Measurements from ENCODE around the gene ZBTB7B. TPM values are rescaled to one million over a fixed set of nuclear protein-coding genes. Genes with fewer than 3 reads are reported as not detected.

The ZBTB7B gene
- total and polyA plus RNA-seq, 5 experiments from 2014 or later: 0.12 to 13.1 (median 0.59) TPM

DNA sequence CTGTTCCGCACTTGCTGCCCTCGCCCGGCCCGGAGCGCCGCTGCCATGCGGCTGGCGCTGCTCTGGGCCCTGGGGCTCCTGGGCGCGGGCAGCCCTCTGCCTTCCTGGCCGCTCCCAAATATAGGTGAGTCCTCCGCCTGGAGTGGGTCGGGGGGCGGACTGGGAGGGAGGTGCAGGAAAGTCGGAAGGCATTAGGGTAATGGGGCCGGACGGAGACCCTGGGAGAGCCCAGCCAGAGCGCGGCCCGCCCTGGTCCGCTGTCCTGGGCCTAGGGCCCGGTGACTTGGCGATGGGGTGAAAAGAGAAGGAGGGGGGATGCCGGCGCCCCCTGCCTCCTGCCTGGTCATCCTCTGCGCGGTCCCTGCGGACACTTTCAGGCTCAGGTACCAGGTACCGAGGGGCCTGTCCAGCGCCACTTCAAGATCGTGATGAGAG lies 48.8 kb downstream of the ZBTB7B start:
- peak overlapping the region in 1 of 10 donors; percentile 9 for H3K27ac Mint-ChIP-seq
- POLR2A ChIA-PET: interaction anchor here (0.5 to 2.7 kb wide), 13 partner anchors 10 to 113 kb away, joined by 3 to 15 read pairs (median 5); partner anchors contain the start of genes EFNA3, EFNA4, PBXIP1 and PYGO2
- H3K36me3 Mint-ChIP-seq: peaks cover 0 to 4% (median 4%) of the 10 kb centered on the region in 3 donors
- H3K9me3 Mint-ChIP-seq: no peaks in the 10 kb centered on the region
- no peak for DNase-seq
- H3K4me3 Mint-ChIP-seq: peak overlapping the region; percentile 71 to 86 (median 83)
- peak in 1 of 2 donors; percentile 4 for ATAC-seq
- peaks cover 0 to 2% (median 0%) of the 10 kb centered on the region in 5 donors for H3K27me3 Mint-ChIP-seq
- H3K4me1 Mint-ChIP-seq: peaks cover 9 to 27% (median 22%) of the 10 kb centered on the region in 4 donors

DNA sequence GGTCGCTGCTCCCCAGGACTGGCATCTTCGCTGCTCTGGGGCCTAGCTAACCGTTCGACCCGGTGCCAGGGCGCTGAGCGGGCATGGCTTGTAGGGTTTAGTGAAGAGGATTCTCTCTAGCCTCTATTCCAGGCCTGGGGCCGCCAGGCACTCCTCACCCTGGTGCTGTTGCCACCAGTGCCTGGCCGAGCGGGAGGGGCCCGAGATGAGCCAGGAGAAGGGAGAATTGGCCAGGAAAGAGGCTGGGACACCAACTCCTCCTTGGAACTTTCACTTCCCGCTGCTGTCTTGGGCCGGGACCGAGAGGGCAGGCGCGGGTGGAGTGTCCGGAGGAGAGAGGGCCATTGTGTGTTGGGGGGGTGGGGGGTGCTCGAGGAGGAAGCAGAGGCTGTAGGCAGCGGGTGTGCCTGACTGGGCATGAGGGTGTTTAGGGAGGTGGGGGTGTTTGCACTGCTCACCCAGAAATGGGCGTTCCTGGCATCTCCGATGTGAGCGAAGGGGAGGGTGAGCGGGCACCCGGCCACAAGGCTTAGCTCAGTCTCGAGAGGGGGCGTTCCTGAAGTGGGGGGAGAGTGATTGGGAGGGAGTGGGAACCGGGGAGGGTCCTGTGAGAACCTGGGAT lies 49.3 kb downstream of the ZBTB7B start:
- H3K4me3 Mint-ChIP-seq: peak overlapping the region; percentile 71 to 86 (median 83)
- peaks cover 0 to 2% (median 0%) of the 10 kb centered on the region in 5 donors for H3K27me3 Mint-ChIP-seq
- H3K4me1 Mint-ChIP-seq: peaks cover 9 to 27% (median 22%) of the 10 kb centered on the region in 4 donors
- no peaks in the 10 kb centered on the region for H3K9me3 Mint-ChIP-seq
- DNase-seq: peak in 6 of 10 donors; percentile 13 to 45 (median 32)
- H3K36me3 Mint-ChIP-seq: peaks cover 0 to 4% (median 4%) of the 10 kb centered on the region in 3 donors
- peak overlapping the region in 9 of 10 donors; percentile 9 to 81 (median 48) for H3K27ac Mint-ChIP-seq
- ATAC-seq: peak; percentile 41 to 47
- POLR2A ChIA-PET: interaction anchor here (0.5 to 2.7 kb wide), 10 partner anchors 9 to 113 kb away, joined by 3 to 15 read pairs (median 5); partner anchors contain the start of genes EFNA3, EFNA4, PBXIP1 and PYGO2

DNA sequence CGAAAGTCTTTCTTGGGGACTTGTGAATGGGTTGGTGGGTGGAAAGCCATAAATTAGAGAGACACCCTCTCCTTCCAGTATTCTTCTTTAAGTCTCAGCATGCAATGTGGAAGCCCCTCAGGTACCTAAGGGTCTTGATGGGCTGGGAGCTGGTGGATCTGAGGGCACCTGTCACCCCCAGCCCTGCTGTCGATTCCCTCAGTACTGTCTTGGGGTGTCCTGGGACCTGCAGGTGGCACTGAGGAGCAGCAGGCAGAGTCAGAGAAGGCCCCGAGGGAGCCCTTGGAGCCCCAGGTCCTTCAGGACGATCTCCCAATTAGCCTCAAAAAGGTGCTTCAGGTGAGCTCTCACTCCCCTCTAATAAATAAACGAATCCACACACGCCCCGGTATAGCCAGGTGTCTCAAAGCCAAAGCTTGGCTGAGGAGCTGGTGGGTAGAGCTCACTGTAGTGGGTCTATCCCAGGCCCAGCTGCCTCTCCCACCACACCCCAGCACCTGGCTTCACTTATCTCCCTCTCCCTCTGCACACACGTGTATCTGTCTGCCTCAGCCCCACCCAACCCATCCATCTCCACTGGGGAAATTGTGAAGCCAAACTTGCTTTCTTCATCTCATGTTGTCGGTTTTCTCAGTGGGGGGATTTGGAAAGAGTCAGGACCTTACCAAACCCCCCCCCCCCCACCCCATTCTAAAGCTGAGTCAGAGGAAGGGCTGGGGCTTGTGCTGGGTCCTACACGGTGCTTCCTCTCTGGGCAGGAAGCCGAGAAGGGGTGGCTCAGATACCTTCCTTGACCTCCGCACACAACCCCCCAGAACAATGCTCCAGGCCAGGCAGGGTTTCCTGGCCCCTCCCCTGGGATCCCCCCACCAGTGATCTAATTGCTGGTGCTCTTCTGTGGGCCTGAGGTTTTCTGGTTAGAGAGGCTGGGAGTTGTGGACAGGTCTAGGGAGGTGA lies 50.1 kb downstream of the ZBTB7B start:
- POLR2A ChIA-PET: interaction anchor here (0.8 to 2.7 kb wide), 5 partner anchors 8 to 98 kb away, joined by 3 to 15 read pairs (median 5); partner anchors contain the start of gene EFNA4
- DNase-seq (peak in 4 of 10 donors; percentile 11 to 22 (median 18)), ATAC-seq (peak in 1 of 2 donors; percentile 32)
- Mint-ChIP-seq H3K27me3 (no peaks in the 10 kb centered on the region), H3K4me1 (peaks cover 9 to 27% (median 22%) of the 10 kb centered on the region in 4 donors), H3K36me3 (peaks cover 0 to 4% (median 4%) of the 10 kb centered on the region in 3 donors), H3K4me3 (peak overlapping the region; percentile 71 to 86 (median 83)), H3K27ac (peak overlapping the region in 7 of 10 donors; percentile 43 to 81 (median 52)), H3K9me3 (no peaks in the 10 kb centered on the region)

DNA sequence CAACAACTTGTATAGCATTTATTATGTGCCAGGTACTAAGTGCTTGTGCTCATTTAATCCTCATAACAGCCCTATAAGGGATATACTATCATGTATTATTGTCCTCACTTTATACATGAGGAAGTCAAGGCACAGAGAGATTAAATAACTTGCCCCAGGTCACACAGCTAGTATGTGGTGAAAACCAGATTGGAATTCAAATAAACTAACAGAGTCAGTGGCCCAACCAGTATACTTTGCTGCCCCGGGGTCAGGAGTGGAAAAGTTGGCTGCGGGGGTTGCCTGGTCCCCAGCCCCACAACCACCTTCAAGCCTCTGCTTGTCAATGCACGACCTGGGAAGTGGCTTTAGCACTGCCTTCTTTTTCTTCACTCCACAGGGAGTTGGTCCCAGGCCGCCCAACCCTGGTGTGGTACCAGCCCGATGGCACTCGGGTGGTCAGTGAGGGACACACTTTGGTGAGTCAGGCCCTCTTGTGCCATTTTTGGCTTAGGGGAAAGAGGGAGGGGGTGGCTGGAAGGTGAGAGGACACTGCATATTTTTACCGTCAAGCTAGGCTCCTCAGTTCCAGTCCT lies 51.0 kb downstream of the ZBTB7B start:
- ATAC-seq: no peak
- Mint-ChIP-seq H3K36me3 (peaks cover 0 to 6% (median 4%) of the 10 kb centered on the region in 3 donors), H3K9me3 (no peaks in the 10 kb centered on the region), H3K4me1 (peaks cover 9 to 27% (median 22%) of the 10 kb centered on the region in 4 donors), H3K4me3 (peak overlapping the region; percentile 7 to 84 (median 45)), H3K27me3 (no peaks in the 10 kb centered on the region), H3K27ac (peak overlapping the region in 2 of 10 donors; percentile 43 to 48)
- DNase-seq: no peak
- POLR2A ChIA-PET: interaction anchor here (2.4 kb wide), 1 partner anchor 31 kb away, joined by 7 read pairs; no protein-coding TSS in a partner anchor

DNA sequence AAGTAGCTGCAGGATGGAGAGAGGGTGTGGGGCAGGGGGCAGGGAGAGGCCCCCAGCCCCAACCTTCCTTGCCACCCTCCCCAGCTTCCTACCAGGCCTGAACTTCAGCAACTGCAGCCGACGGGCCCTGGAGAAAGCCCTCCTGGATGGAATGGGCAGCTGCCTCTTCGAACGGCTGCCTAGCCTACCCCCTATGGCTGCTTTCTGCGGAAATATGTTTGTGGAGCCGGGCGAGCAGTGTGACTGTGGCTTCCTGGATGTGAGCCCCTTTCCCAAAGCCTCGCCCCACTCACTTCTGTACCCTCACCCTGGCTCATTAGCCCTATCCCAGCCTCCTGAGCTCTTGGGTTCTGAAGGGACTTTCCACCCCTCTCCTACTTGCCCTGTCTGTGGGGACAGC lies 54.5 kb downstream of the ZBTB7B start:
- no peaks in the 10 kb centered on the region for H3K27me3 Mint-ChIP-seq
- H3K9me3 Mint-ChIP-seq: no peaks in the 10 kb centered on the region
- no peak overlapping the region for H3K27ac Mint-ChIP-seq
- ATAC-seq (no peak), DNase-seq (no peak)
- POLR2A ChIA-PET: interaction anchor here (1.4 kb wide), 1 partner anchor 24 kb away, joined by 3 read pairs; no protein-coding TSS in a partner anchor
- H3K4me3 Mint-ChIP-seq: no peak overlapping the region
- H3K4me1 Mint-ChIP-seq: peaks cover 14 to 23% (median 22%) of the 10 kb centered on the region in 4 donors
- H3K36me3 Mint-ChIP-seq: peaks cover 0 to 6% (median 4%) of the 10 kb centered on the region in 3 donors

DNA sequence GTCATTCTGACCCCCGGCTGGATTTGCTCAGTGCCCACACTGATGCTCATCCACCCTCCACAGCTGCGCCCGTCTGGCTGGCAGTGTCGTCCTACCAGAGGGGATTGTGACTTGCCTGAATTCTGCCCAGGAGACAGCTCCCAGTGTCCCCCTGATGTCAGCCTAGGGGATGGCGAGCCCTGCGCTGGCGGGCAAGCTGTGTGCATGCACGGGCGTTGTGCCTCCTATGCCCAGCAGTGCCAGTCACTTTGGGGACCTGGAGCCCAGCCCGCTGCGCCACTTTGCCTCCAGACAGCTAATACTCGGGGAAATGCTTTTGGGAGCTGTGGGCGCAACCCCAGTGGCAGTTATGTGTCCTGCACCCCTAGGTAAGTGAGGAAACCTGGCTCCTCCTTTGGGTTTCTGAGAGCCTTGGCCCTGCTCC lies 55.2 kb downstream of the ZBTB7B start:
- no peaks in the 10 kb centered on the region for H3K9me3 Mint-ChIP-seq
- H3K4me3 Mint-ChIP-seq: no peak overlapping the region
- POLR2A ChIA-PET: interaction anchor here (1.4 kb wide), 1 partner anchor 23 kb away, joined by 3 read pairs; no protein-coding TSS in a partner anchor

DNA sequence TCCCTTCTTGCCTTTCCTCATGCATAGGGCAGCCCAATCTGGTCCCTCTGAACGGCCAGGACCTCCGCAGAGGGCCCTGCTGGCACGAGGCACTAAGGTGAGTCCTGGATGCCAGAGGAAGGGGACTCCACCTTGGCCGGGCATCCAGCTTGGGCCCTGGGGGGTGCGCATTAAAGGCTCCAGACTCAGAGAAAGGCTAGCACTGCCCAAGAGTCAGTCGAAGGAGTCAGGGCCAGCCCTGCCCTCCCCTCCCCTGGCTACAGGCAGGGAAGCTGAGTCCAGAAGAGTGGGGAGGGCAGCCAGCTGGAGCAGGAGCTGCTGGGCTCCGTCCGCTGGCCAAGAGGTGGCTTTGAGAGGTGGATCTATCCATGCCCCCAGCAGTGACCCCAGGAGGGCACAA lies 58.1 kb downstream of the ZBTB7B start:
- Mint-ChIP-seq H3K4me1 (peaks cover 16 to 37% (median 32%) of the 10 kb centered on the region in 4 donors), H3K4me3 (no peak overlapping the region), H3K27ac (no peak overlapping the region), H3K27me3 (no peaks in the 10 kb centered on the region), H3K9me3 (no peaks in the 10 kb centered on the region), H3K36me3 (peaks cover 0 to 6% (median 4%) of the 10 kb centered on the region in 3 donors)
- ATAC-seq: no peak
- POLR2A ChIA-PET: interaction anchor here (0.8 to 5.4 kb wide), 5 partner anchors 9 to 57 kb away, joined by 4 to 44 read pairs (median 15); partner anchors contain the start of genes ADAM15 and EFNA3
- no peak for DNase-seq

More for the DNA sequence above, 55.2 kb downstream of the ZBTB7B start:
- H3K4me1 Mint-ChIP-seq: peaks cover 10 to 22% (median 21%) of the 10 kb centered on the region in 4 donors
- H3K27me3 Mint-ChIP-seq: no peaks in the 10 kb centered on the region
- H3K36me3 Mint-ChIP-seq: peaks cover 0 to 6% (median 4%) of the 10 kb centered on the region in 3 donors
- ATAC-seq: no peak
- H3K27ac Mint-ChIP-seq: no peak overlapping the region
- no peak for DNase-seq

DNA sequence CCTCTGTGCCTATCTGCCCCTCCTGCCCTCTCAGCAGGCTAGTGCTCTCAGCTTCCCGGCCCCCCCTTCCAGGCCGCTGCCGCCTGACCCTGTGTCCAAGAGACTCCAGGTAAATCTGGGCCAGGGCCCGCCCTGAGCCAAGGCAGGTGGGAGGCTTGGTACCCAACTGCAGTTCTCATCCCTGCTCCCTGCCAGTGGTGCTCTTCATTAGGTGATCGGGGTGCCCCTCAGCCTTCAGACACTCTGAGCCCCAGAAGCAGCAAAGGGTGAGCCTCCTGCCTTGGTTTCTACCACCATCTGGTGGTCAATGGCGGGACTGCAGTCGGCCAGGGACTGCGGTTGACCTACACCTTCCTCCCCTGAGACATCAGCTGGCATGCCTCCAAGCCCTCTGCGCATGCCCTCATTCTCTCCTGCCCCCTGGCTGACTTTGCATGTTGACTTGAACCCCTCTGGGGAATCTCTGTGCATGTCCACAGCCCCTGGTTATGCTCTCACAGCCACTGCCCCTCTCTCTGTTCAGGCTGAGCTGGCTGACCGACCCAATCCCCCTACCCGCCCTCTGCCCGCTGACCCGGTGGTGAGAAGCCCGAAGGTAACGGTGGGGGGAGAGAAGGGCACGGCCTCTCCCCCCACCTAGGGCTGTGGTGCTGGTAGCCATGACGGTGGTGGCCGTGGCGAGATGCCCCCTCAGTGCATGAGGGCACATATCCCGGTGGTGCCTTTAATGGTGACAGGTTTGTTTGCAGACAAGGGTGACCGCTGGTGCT lies 59.0 kb downstream of the ZBTB7B start:
- Mint-ChIP-seq H3K27ac (peak overlapping the region in 4 of 10 donors; percentile 28 to 87 (median 64)), H3K27me3 (no peaks in the 10 kb centered on the region), H3K4me1 (peaks cover 16 to 44% (median 34%) of the 10 kb centered on the region in 4 donors), H3K36me3 (peaks cover 0 to 3% (median 2%) of the 10 kb centered on the region in 3 donors), H3K4me3 (peak overlapping the region in 9 of 10 donors; percentile 32 to 79 (median 72)), H3K9me3 (no peaks in the 10 kb centered on the region)
- POLR2A ChIA-PET: interaction anchor here (0.8 to 5.4 kb wide), 9 partner anchors 10 to 502 kb away, joined by 3 to 44 read pairs (median 4); partner anchors contain the start of genes ADAM15, EFNA3 and PMVK
- ATAC-seq: peak; percentile 57 to 66
- DNase-seq: peak; percentile 88 to 98 (median 92)

DNA sequence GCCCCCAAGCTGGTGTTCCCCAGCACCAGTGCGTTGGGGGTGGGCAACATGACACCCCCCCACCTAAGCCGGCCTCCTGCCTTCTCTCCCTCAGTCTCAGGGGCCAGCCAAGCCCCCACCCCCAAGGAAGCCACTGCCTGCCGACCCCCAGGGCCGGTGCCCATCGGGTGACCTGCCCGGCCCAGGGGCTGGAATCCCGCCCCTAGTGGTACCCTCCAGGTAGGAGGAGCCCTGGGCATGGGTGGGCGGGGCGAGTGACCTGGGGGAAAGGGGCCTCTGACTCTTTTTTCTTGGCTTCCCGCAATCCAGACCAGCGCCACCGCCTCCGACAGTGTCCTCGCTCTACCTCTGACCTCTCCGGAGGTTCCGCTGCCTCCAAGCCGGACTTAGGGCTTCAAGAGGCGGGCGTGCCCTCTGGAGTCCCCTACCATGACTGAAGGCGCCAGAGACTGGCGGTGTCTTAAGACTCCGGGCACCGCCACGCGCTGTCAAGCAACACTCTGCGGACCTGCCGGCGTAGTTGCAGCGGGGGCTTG lies 59.6 kb downstream of the ZBTB7B start:
- Mint-ChIP-seq H3K27ac (no peak overlapping the region), H3K36me3 (peaks cover 0 to 8% (median 2%) of the 10 kb centered on the region in 3 donors), H3K4me3 (peak overlapping the region; percentile 81 to 98 (median 94)), H3K27me3 (no peaks in the 10 kb centered on the region), H3K4me1 (peaks cover 21 to 50% (median 34%) of the 10 kb centered on the region in 4 donors), H3K9me3 (no peaks in the 10 kb centered on the region)
- POLR2A ChIA-PET: interaction anchor here (0.8 to 5.4 kb wide), 9 partner anchors 10 to 502 kb away, joined by 3 to 44 read pairs (median 5); partner anchors contain the start of genes ADAM15, EFNA3 and PMVK
- DNase-seq (no peak), ATAC-seq (no peak)

DNA sequence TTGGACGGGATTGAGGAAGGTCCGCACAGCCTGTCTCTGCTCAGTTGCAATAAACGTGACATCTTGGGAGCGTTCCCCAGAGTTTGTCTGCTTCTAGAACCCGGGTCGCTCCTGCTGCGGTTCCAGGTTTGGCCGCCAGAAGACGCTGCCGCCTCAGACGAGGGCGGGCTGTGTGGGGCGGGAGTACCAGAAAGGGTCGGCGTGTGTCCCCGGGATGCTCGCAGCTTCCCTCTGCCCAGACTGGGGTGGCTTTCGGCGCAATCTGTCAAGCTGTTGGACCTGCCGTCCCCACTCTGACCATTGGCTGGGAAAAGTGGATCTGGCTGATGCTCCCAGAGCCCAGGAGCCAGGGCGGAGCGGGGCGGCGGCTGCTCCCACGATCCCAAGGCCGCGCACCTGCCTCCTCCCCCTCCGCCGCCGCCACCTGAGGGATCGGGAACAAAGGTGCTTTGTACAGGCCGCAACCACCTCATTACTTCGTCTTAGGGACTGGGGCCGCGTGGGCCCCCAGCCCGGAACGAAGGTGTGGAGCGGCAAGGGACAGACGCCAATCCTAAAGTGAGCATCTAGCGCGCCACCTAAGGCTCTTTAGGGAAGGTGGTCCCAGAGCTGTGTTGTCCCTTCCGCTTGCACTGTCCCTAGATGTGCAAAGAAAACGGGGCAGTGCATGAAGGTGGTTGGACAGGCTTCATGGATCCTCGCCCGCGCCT lies 60.3 kb downstream of the ZBTB7B start:
- Mint-ChIP-seq H3K4me1 (peaks cover 21 to 50% (median 34%) of the 10 kb centered on the region in 4 donors), H3K36me3 (peaks cover 0 to 12% (median 2%) of the 10 kb centered on the region in 3 donors), H3K9me3 (no peaks in the 10 kb centered on the region), H3K27me3 (no peaks in the 10 kb centered on the region), H3K4me3 (peak overlapping the region; percentile 81 to 98 (median 94)), H3K27ac (peak overlapping the region in 7 of 10 donors; percentile 33 to 96 (median 79))
- ATAC-seq (peak; percentile 40 to 43), DNase-seq (peak in 9 of 10 donors; percentile 51 to 78 (median 71))
- POLR2A ChIA-PET: interaction anchor here (0.7 to 5.4 kb wide), 8 partner anchors 10 to 22 kb away, joined by 3 to 44 read pairs (median 4); partner anchors contain the start of gene EFNA3
